Measurements from ENCODE around the gene DYSF. TPM values are rescaled to one million over a fixed set of nuclear protein-coding genes. Genes with fewer than 3 reads are reported as not detected.

DYSF gene
- total RNA-seq, 1 experiment from 2014 or later: 0.31 TPM

DNA sequence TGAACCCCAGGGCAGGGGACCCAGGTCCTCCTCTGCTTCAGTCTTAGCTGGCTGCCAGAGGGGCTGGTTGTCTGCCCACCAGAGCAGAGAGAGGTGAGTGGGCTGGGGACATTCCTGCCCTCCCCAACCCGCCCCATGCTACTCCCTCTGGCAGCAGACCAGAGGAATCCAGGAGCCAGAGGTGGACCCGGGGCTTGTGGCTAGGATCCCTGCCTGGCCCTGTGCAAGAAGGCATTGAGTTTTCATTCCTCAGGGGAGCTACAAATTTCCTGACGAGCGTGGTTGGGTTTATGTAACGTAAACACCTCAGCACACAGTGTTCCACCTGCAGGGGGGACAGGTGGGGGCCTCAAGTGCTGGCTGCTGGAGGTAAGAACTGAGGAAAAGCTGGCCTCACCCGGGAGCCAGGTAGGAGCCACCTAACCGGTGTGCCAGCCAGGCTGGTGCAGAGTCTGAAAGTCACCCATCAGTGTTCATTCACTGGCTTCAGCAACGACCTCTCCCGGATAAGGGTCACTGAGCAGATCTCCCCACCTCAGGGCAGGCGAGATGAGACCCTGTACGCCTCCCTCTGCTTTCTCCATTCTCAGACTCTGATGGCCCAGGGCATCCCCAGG lies 246.8 kb downstream of the DYSF start:
- ChIA-PET CTCF (no interaction called here), POLR2A (interaction anchor here (0.6 kb wide), 1 partner anchor 54 kb away, joined by 15 read pairs; no protein-coding TSS in a partner anchor)
- ATAC-seq (no peak), DNase-seq (ENCODE audit: low read depth, low spot score) (no peak)
- no TSS peak for BruUV-seq (replicated peaks)
- H3K27me3 ChIP-seq (ENCODE audit: control insufficient read depth, insufficient read depth, low read length): no peaks in the 10 kb centered on the region
- no peaks in the 10 kb centered on the region for H3K9me3 ChIP-seq (ENCODE audit: control insufficient read depth, insufficient read depth, low read depth, low read length)
- H3K4me3 ChIP-seq (ENCODE audit: low read depth in 2 of 2, low read length in 2 of 2): no peak overlapping the region
- peaks cover 3% of the 10 kb centered on the region; the same call in 1 of the 2 replicates for H3K4me1 ChIP-seq (ENCODE audit: control insufficient read depth, insufficient read depth, low read length)
- no peak overlapping the region for H3K27ac ChIP-seq (ENCODE audit: low read length)
- in situ Hi-C loops (cut with HindIII; ENCODE audit: low pct_unique_long_range_greater_than_20kb, low sequenced_read_pairs): no loop called here
- H3K36me3 ChIP-seq (ENCODE audit: control insufficient read depth, insufficient read depth, low read length): no peaks in the 10 kb centered on the region
- intact Hi-C loops (cut with micrococcal nuclease; ENCODE audit: unreplicated experiment): no loop called here
- TF ChIP-seq, protein P1, sequence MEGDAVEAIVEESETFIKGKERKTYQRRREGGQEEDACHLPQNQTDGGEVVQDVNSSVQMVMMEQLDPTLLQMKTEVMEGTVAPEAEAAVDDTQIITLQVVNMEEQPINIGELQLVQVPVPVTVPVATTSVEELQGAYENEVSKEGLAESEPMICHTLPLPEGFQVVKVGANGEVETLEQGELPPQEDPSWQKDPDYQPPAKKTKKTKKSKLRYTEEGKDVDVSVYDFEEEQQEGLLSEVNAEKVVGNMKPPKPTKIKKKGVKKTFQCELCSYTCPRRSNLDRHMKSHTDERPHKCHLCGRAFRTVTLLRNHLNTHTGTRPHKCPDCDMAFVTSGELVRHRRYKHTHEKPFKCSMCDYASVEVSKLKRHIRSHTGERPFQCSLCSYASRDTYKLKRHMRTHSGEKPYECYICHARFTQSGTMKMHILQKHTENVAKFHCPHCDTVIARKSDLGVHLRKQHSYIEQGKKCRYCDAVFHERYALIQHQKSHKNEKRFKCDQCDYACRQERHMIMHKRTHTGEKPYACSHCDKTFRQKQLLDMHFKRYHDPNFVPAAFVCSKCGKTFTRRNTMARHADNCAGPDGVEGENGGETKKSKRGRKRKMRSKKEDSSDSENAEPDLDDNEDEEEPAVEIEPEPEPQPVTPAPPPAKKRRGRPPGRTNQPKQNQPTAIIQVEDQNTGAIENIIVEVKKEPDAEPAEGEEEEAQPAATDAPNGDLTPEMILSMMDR (IDR thresholded peaks at IDR 0.05): no peak
- TF ChIP-seq POLR2AphosphoS5 (IDR thresholded peaks at IDR 0.05; ENCODE audit: low read depth, low read length) (no peak), SIN3A (IDR thresholded peaks at IDR 0.05; ENCODE audit: borderline replicate concordance, insufficient read depth, low read depth, low read length) (no peak), TCF7L2 (IDR thresholded peaks at IDR 0.05; ENCODE audit: low read depth, low read length) (no peak)
- TF ChIP-seq, protein P2, sequence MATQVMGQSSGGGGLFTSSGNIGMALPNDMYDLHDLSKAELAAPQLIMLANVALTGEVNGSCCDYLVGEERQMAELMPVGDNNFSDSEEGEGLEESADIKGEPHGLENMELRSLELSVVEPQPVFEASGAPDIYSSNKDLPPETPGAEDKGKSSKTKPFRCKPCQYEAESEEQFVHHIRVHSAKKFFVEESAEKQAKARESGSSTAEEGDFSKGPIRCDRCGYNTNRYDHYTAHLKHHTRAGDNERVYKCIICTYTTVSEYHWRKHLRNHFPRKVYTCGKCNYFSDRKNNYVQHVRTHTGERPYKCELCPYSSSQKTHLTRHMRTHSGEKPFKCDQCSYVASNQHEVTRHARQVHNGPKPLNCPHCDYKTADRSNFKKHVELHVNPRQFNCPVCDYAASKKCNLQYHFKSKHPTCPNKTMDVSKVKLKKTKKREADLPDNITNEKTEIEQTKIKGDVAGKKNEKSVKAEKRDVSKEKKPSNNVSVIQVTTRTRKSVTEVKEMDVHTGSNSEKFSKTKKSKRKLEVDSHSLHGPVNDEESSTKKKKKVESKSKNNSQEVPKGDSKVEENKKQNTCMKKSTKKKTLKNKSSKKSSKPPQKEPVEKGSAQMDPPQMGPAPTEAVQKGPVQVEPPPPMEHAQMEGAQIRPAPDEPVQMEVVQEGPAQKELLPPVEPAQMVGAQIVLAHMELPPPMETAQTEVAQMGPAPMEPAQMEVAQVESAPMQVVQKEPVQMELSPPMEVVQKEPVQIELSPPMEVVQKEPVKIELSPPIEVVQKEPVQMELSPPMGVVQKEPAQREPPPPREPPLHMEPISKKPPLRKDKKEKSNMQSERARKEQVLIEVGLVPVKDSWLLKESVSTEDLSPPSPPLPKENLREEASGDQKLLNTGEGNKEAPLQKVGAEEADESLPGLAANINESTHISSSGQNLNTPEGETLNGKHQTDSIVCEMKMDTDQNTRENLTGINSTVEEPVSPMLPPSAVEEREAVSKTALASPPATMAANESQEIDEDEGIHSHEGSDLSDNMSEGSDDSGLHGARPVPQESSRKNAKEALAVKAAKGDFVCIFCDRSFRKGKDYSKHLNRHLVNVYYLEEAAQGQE (IDR thresholded peaks at IDR 0.05; ENCODE audit: insufficient read depth in 1 of 2, low read depth in 2 of 2, low read length in 1 of 2): no peak

- Histone ChIP-seq H3K4me3 (ENCODE audit: low read depth in 2 of 2, low read length in 2 of 2) (no peak overlapping the region), H3K36me3 (ENCODE audit: control insufficient read depth, insufficient read depth, low read length) (no peaks in the 10 kb centered on the region), H3K4me1 (ENCODE audit: control insufficient read depth, insufficient read depth, low read length) (peaks cover 3% of the 10 kb centered on the region; the same call in 1 of the 2 replicates), H3K27me3 (ENCODE audit: control insufficient read depth, insufficient read depth, low read length) (no peaks in the 10 kb centered on the region), H3K9me3 (ENCODE audit: control insufficient read depth, insufficient read depth, low read depth, low read length) (no peaks in the 10 kb centered on the region), H3K27ac (ENCODE audit: low read length) (no peak overlapping the region)
- BruUV-seq (replicated peaks): no TSS peak
- ChIA-PET POLR2A (interaction anchor here (0.6 kb wide), 1 partner anchor 53 kb away, joined by 15 read pairs; no protein-coding TSS in a partner anchor), CTCF (no interaction called here)
- TF ChIP-seq, protein P2 (IDR thresholded peaks at IDR 0.05; ENCODE audit: insufficient read depth in 1 of 2, low read depth in 2 of 2, low read length in 1 of 2): no peak
- TF ChIP-seq POLR2AphosphoS5 (IDR thresholded peaks at IDR 0.05; ENCODE audit: low read depth, low read length): no peak
- TF ChIP-seq TCF7L2 (IDR thresholded peaks at IDR 0.05; ENCODE audit: low read depth, low read length): no peak
- TF ChIP-seq SIN3A (IDR thresholded peaks at IDR 0.05; ENCODE audit: borderline replicate concordance, insufficient read depth, low read depth, low read length): no peak
- TF ChIP-seq, protein P1 (IDR thresholded peaks at IDR 0.05): no peak
- no peak for DNase-seq (ENCODE audit: low read depth, low spot score)
- intact Hi-C loops (cut with micrococcal nuclease; ENCODE audit: unreplicated experiment) (no loop called here), in situ Hi-C loops (cut with HindIII; ENCODE audit: low pct_unique_long_range_greater_than_20kb, low sequenced_read_pairs) (no loop called here)
- ATAC-seq: no peak
Observed at GRCh38 chr2:71700658-71701397, 247.5 kb downstream of the DYSF start.
